ENCODE data around the gene CES2. TPM values are rescaled to one million over a fixed set of nuclear protein-coding genes. Genes with fewer than 3 reads are reported as not detected.
"Not testable (repeated sequence)": the region's sequence is repeated elsewhere in the genome, so short reads cannot be mapped to it uniquely, and the experiment has no call there.

The CES2 gene
- total RNA-seq, 1 donor from 2014 or later, result 55.7 TPM

GRCh38 chr16:66940236-66940635 lies 4.9 kb downstream of the CES2 start:
- no peak overlapping the region for H3K27ac ChIP-seq
- H3K4me1 ChIP-seq, result peaks cover 32% of the 10 kb centered on the region
- intact Hi-C loops (cut with DNase I), result no loop called here
- no peaks in the 10 kb centered on the region for H3K27me3 ChIP-seq
- no peak for DNase-seq (ENCODE audit: extremely low spot score in 2 of 2)
- TF ChIP-seq CTCF (IDR thresholded peaks at IDR 0.05), result no peak
- no peak overlapping the region for H3K4me3 ChIP-seq
- H3K9me3 ChIP-seq, result no peaks in the 10 kb centered on the region
- H3K36me3 ChIP-seq, result peaks cover 0 to 57% of the 10 kb centered on the region in 2 donors

- Histone ChIP-seq H3K4me1 (peaks cover 14% of the 10 kb centered on the region), H3K4me3 (no peak overlapping the region), H3K9me3 (no peaks in the 10 kb centered on the region), H3K36me3 (peaks cover 0 to 52% of the 10 kb centered on the region in 2 donors), H3K27me3 (no peaks in the 10 kb centered on the region), H3K27ac (no peak overlapping the region)
- no peak for TF ChIP-seq POLR2A (IDR thresholded peaks at IDR 0.05)
- no peak for TF ChIP-seq POLR2AphosphoS5 (IDR thresholded peaks at IDR 0.05; ENCODE audit: insufficient read depth in 1 of 2, low read depth in 1 of 2)
- no peak for TF ChIP-seq CTCF (IDR thresholded peaks at IDR 0.05)
- no peak for DNase-seq (ENCODE audit: extremely low spot score in 2 of 2)
- intact Hi-C loops (cut with DNase I), result no loop called here
Observed at GRCh38 chr16:66942981-66943380, 7.7 kb downstream of the CES2 start.

- Histone ChIP-seq H3K27ac (no peak overlapping the region), H3K9me3 (no peaks in the 10 kb centered on the region), H3K36me3 (peaks cover 0 to 52% of the 10 kb centered on the region in 2 donors), H3K27me3 (no peaks in the 10 kb centered on the region), H3K4me1 (peaks cover 14% of the 10 kb centered on the region), H3K4me3 (no peak overlapping the region)
- intact Hi-C loops (cut with DNase I), result no loop called here
- DNase-seq (ENCODE audit: extremely low spot score in 2 of 2), result no peak
- no peak for TF ChIP-seq POLR2AphosphoS5 (IDR thresholded peaks at IDR 0.05; ENCODE audit: insufficient read depth in 1 of 2, low read depth in 1 of 2)
- TF ChIP-seq POLR2A (IDR thresholded peaks at IDR 0.05), result no peak
- TF ChIP-seq CTCF (IDR thresholded peaks at IDR 0.05), result no peak
Observed at GRCh38 chr16:66943426-66944053, 8.2 kb downstream of the CES2 start.

GRCh38 chr16:66944054-66944441 lies 8.7 kb downstream of the CES2 start:
- Histone ChIP-seq H3K4me1 (peaks cover 19% of the 10 kb centered on the region), H3K9me3 (no peaks in the 10 kb centered on the region), H3K4me3 (no peak overlapping the region), H3K27ac (no peak overlapping the region), H3K36me3 (peaks cover 0 to 49% of the 10 kb centered on the region in 2 donors), H3K27me3 (no peaks in the 10 kb centered on the region)
- TF ChIP-seq CTCF (IDR thresholded peaks at IDR 0.05) (no peak), POLR2AphosphoS5 (IDR thresholded peaks at IDR 0.05; ENCODE audit: insufficient read depth in 1 of 2, low read depth in 1 of 2) (no peak), POLR2A (IDR thresholded peaks at IDR 0.05) (no peak)
- no peak for DNase-seq (ENCODE audit: extremely low spot score in 2 of 2)
- intact Hi-C loops (cut with DNase I), result no loop called here

GRCh38 chr16:66944971-66945370 lies 9.7 kb downstream of the CES2 start:
- H3K9me3 ChIP-seq; H3K27me3 ChIP-seq; H3K4me3 ChIP-seq; DNase-seq (ENCODE audit: extremely low spot score in 2 of 2); intact Hi-C loops (cut with DNase I); H3K27ac ChIP-seq: not testable (repeated sequence)
- Histone ChIP-seq H3K4me1 (peaks cover 21% of the 10 kb centered on the region), H3K36me3 (peaks cover 0 to 40% of the 10 kb centered on the region in 2 donors)
